DMS114 treated with DMSO at 0.1 percent for 48 hours (cell line): ENCODE data around the gene GP9.
"Not testable (repeated sequence)": the region's sequence is repeated elsewhere in the genome, so short reads cannot be mapped to it uniquely, and the experiment has no call there.

Experiments used
- DNase-seq: peaks from one replicate; lab custom pipeline; 2025; ENCODE audit not compliant: unreplicated experiment; lab: John Stamatoyannopoulos, UW

The GP9 gene

DNA sequence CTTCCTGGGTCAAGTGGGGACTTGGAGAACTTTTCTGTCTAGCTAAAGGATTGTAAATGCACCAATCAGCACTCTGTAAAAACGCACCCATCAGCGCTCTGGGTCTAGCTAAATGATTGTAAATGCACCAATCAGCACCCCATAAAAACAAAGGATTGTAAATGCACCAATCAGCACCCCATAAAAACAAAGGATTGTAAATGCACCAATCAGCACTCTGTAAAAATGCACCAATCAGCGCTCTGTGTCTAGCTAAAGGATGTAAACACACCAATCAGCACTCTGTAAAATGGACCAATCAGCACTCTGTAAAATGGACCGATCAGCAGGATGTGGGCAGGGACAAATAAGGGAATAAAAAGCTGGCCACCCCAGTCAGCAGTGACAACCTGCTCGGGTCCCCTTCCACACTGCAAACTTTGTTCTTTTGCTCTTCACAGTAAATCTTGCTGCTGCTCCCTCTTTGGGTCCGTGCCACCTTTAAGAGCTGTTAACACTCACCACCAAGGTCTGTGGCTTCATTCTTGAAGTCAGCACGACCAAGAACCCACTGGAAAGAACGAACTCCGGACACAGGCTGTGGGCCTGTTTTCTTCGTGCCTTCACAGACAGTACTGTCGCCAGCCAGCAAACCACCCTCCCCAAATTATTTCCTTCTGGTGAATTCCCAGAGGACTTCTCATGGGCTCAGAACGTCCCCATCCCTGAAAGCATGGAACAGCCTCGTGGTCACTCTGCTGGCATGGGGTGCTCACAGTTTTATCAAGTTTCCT lies 8.9 kb downstream of the GP9 start:
- DNase-seq: not testable (repeated sequence)

- DNase-seq: no peak
These were observed 9.7 kb downstream of the GP9 start for GRCh38 chr3:129070086-129070885.

DNA sequence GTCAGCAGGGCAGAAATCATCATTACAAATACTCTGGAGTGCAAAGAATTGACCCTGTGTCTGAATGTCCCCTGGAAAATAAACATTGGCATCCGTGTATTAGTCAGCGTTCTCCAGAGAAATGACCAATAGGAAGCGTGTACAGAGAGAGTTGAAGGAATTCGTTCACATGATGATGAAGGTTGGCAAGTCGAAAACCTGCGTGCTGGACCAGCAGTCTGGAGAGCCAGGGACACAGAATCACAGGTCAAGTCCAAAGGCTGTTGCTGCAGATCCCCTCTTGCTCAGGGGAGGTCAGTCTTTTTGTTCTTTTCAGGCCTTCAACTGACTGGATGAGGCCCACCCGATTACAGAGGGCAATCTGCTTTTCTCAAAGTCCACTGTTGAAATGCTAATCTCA lies 16.6 kb downstream of the GP9 start:
- no peak for DNase-seq

DNA sequence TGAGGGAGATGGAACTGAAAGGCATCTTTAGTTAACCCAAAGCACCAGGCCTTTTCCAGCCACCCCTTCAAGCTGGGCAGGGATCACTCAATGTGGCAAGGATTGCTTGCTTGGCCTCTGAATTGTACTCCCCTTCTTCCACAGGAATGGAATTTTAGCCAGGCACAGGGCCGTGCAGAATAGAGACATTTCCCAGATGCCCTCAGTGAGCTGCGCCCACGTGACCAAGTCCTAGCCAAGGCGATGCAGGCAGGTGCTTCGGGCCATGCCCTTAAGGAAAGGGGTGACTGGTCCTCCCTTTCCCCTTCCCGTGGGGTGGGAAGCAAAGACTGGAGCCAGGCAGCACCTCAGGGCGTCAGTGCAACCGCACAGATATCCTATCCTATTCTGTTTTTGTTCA lies 17.9 kb downstream of the GP9 start:
- no peak for DNase-seq

GRCh38 chr3:129081503-129081902 lies 20.9 kb downstream of the GP9 start:
- DNase-seq: no peak

GRCh38 chr3:129082026-129082425 lies 21.4 kb downstream of the GP9 start:
- DNase-seq: no peak

GRCh38 chr3:129084501-129084900 lies 23.9 kb downstream of the GP9 start:
- DNase-seq: no peak

GRCh38 chr3:129085165-129085715 lies 24.7 kb downstream of the GP9 start:
- no peak for DNase-seq

GRCh38 chr3:129085818-129086217 lies 25.2 kb downstream of the GP9 start:
- DNase-seq: no peak

- DNase-seq: no peak
These were observed 26.6 kb downstream of the GP9 start for GRCh38 chr3:129087138-129087702.

GRCh38 chr3:129087904-129088303 lies 27.3 kb downstream of the GP9 start:
- not testable (repeated sequence) for DNase-seq

DNA sequence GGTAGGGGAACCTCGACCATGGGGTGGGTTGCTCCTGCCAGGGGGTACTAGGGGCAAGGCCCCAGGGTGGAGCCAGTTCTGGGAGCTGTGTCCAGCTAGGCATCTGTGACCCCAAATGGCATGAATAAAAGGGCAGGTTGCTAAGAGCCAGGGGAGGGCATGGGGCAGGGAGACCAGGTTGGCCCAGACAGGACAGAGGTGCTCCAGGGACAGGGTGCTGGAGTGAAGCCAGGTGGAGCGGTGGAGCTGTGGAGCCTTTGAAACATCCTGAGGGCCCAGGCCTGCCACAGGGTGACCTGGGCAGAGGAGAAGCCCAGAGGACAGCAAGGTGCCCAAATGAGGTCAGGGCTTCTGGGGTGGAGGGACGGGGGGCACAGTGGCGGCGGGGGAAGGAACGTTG lies 27.7 kb downstream of the GP9 start:
- not testable (repeated sequence) for DNase-seq

DNA sequence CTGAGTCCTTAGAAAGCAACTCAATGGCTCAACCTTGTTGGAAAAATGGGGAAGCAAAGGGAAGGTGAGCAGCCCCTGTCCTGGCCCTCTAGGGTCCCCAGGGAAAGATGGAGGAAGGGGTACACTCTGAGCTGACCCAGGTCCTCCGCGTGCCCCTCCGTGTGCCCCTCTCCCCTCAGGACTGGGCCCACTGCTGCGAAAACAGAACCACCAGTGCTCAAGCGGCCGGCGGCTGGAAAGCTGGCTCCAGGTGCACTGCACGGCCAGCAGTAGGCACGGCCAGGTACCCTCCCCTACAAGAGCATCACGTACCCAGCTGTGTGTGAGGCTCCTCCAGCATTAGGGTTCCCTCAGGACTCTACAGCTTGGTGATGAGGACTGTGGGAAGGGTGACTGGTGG lies 34.7 kb downstream of the GP9 start:
- no peak for DNase-seq

GRCh38 chr3:129100274-129100673 lies 39.7 kb downstream of the GP9 start:
- DNase-seq: no peak

- no peak for DNase-seq
These were observed 41.0 kb downstream of the GP9 start for GRCh38 chr3:129101370-129102138.

DNA sequence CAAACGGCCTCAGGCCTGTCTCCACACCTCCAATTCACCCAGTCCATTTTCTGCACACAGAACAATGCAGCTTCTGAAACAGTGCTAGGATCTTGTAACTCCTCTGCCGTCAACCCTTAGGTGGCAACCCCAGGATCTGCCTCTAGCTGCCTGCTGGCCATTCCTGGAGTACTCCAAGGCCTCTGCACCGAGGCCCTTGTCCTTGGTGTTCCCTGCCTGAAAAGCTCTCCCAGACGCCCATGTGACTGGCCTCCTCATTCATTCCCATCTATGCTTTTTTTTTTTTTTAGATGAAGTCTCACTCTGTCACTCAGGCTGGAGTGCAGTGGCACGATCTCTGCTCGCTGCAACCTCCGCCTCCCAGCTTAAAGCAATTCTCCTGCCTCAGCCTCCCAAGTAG lies 42.7 kb downstream of the GP9 start:
- DNase-seq: no peak

DNA sequence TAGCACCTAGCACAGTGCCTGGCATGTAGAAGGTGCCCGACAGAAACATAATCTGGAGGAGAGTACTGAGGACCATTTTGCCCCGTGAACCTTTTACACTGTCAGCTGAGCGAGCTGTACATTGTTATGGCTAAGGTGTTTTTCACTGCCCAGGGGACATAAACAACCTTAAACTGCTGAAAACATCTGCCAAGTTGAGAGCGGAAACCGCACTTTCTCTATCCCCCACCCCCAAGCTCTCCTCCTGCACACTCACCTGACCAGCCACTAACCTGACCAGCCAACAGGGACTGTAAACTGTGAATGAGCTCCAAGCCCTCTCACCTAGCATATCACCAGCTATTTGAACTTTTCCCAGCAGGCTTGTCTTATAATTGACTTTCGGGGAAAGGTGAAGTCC lies 43.5 kb downstream of the GP9 start:
- DNase-seq: no peak

- DNase-seq: no peak
These were observed 44.0 kb downstream of the GP9 start for GRCh38 chr3:129104498-129105079.

GRCh38 chr3:129105862-129106261 lies 45.3 kb downstream of the GP9 start:
- DNase-seq: no peak

DNA sequence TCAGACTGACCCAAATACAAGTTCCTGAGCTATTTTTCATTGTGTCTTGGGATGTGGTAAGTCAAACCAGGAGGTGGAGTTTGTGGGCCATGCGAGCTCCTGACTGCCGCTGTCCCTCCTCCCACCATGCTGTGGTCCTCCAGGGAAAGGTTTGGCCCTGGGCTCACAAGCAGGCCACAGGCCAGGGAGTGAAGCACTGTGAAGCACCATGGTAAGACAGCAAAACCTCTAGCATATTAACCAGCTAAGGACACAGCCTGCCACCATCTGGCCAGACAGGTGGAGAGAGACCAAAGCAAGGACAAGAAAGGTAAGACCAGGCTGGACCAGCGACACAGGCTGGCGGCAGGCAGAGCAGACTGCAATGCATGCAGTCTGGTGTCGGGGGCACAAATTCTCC lies 45.7 kb downstream of the GP9 start:
- no peak for DNase-seq
